Measurements from ENCODE around the gene PDE4A. TPM values are rescaled to one million over a fixed set of nuclear protein-coding genes. Genes with fewer than 3 reads are reported as not detected.

Gene PDE4A
- total RNA-seq, 1 donor from 2014 or later: 2.4 TPM

- no peak for DNase-seq
Observed at GRCh38 chr19:10513223-10513622, 92.9 kb downstream of the PDE4A start.

- no peak for DNase-seq
Observed at GRCh38 chr19:10514211-10515145, 94.1 kb downstream of the PDE4A start.

DNA sequence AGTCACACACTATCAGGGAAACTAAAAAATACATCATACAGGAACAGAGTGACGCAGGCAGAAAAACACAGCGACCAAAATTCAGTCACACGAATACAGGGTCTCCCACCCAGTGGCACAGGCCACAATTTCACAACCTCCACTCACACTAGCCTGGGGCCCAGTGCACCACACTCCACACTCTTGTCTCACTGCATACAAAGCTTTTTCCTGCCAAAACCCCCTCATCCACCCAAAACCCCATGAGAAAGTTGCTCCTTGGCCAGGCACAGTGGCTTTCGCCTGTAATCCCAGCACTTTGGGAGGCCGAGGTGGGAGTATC lies 95.7 kb downstream of the PDE4A start:
- DNase-seq: no peak

DNA sequence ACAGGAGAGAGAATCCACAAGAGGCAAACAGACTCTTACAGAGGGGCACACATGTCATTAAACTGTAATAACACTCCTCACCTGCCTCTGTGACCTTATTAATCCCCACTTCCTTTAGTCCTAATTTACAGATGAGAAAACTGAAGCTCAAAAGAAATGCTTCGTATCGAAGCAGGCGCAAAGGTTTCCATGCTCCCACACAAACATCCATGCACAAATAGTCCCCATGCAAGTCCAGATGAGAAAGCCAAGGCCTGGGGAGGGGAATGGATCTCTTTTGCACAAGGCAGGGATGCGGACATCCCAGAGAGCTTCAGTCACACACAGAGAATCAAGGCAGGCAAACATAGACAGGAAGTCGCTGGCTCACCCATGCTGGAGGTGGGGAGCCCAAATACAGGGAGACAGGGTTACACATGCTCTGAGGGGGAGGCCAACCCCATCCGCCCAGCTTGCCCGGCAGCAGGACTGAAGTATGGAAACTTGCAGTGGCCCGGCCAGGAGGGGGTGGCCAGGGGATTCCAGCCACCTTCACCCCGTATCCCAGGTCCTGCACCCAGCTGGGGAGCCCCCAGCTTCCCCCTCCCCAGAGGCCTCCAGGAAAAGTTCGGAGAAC lies 96.4 kb downstream of the PDE4A start:
- no peak for DNase-seq

DNA sequence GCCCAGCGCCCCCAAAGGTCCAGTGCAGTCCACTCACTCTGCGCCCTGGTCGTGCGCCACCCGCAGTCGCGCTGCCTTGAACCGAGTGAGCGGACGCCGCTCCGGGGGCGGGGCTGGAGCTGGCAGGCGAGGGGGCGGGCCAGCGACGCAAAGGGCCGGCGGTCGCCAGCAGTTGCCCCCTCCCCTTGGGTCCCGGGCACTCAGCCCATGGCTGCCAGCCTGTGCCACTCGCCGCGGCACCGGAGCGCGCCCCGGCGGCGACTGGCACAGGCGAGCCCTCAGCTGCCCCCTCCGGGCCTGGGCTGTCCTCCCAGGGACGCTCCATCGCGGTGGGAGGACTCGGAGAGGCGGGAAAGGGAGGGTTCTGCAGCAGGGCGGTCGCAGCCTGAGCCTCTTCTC lies 97.0 kb downstream of the PDE4A start, which contains the start of gene S1PR5:
S1PR5 (minus strand) TSS at position 87 of the 399 bp plus-strand sequence. CDS start 2,436 bp downstream, outside the sequence.
- no peak for DNase-seq

- DNase-seq: no peak
Observed at GRCh38 chr19:10517760-10518443, 97.6 kb downstream of the PDE4A start.

- DNase-seq: no peak
Observed at GRCh38 chr19:10518444-10519361, 98.4 kb downstream of the PDE4A start.

Other genes with a start within 250 kb of the PDE4A start
- 43.0 TPM for gene DNMT1, start 225.6 kb upstream of the PDE4A start, total RNA-seq
- gene S1PR2, start 189.2 kb upstream of the PDE4A start, total RNA-seq: 12.6 TPM
- gene MRPL4, start 168.3 kb upstream of the PDE4A start, total RNA-seq: 13.6 TPM
- 11.3 TPM for gene ICAM1, start 149.4 kb upstream of the PDE4A start, total RNA-seq
- 1.1 TPM for gene ICAM4, start 133.6 kb upstream of the PDE4A start, total RNA-seq
- gene ICAM5, start 130.6 kb upstream of the PDE4A start, total RNA-seq: 0.10 TPM
- 1.3 TPM for gene ZGLP1, start 110.7 kb upstream of the PDE4A start, total RNA-seq
- 7.1 TPM for gene FDX2, start 104.5 kb upstream of the PDE4A start, total RNA-seq
- 6.4 TPM for gene RAVER1, start 87.0 kb upstream of the PDE4A start, total RNA-seq
- 9.4 TPM for gene ICAM3, start 80.9 kb upstream of the PDE4A start, total RNA-seq
- gene TYK2, start 40.0 kb upstream of the PDE4A start, total RNA-seq: 63.6 TPM
- 80.6 TPM for gene CDC37, start 17.0 kb upstream of the PDE4A start, total RNA-seq
- gene KEAP1, start 82.8 kb downstream of the PDE4A start, total RNA-seq: 32.8 TPM
- 6.6 TPM for gene S1PR5, start 96.9 kb downstream of the PDE4A start, total RNA-seq
- gene ATG4D, start 123.4 kb downstream of the PDE4A start, total RNA-seq: 11.1 TPM
- 12.0 TPM for gene KRI1, start 145.5 kb downstream of the PDE4A start, total RNA-seq
- gene CDKN2D, start 148.4 kb downstream of the PDE4A start, total RNA-seq: 17.2 TPM
- gene AP1M2, start 166.8 kb downstream of the PDE4A start, total RNA-seq: 18.0 TPM
- 49.0 TPM for gene SLC44A2, start 205.0 kb downstream of the PDE4A start, total RNA-seq
- 98.6 TPM for gene ILF3, start 233.8 kb downstream of the PDE4A start, total RNA-seq

Measured in skin of body (tissue), 2 donors.